Endothelial cell of umbilical vein (primary cell): ENCODE results near the gene CANT1. TPM values are rescaled to one million over a fixed set of nuclear protein-coding genes. Genes with fewer than 3 reads are reported as not detected.

ENCODE experiments used
- BruUV-seq: library from RNA; stranded (reverse); fragments of 400-500 nt; replicated peaks from 2 replicates; lab custom pipeline; 2021; lab: Mats Ljungman, UMichigan
- CTCF ChIA-PET: fragments of 300-600, 350-600 bp; sonication (Branson Sonifier 250); formaldehyde crosslinking; loops from one replicate; lab custom pipeline; 2021; ENCODE audit warnings: antibody characterized with exemption, inconsistent platforms; lab: Charles Lee
- POLR2A ChIA-PET: fragments of 300-600, 350-600 bp; sonication (Branson Sonifier 250); formaldehyde crosslinking; loops from one replicate; lab custom pipeline; 2021; ENCODE audit warnings: antibody characterized with exemption, inconsistent platforms; lab: Charles Lee
- DNase-seq: peaks from one replicate; pipeline ENCODE4 v3.0.0-alpha.2; 2011; ENCODE audit warnings: low read depth, low spot score
- FAIRE-seq: peaks from 2 replicates; lab custom pipeline; 2011; peaks lifted over from hg19 to GRCh38; lab: Jason Lieb, UNC
- H2AFZ ChIP-seq: 2 replicates; pipeline ENCODE4 v1.6.0; 2012; ENCODE audit warnings: low read depth, low read length, control low read depth, inconsistent platforms
- H3K27ac ChIP-seq: 2 replicates; pipeline ENCODE4 v1.5.1; 2011; ENCODE audit warnings: low read depth, mild to moderate bottlenecking, control low read depth, low read length, moderate library complexity; ENCODE audit not compliant: insufficient read depth
- H3K27me3 ChIP-seq, 2 experiments: 2 replicates each; pipeline versions ENCODE4 v1.6.0 to v1.6.1; 2011; ENCODE audit warnings: low read length in 2 of 2, mixed read lengths in 1 of 2; ENCODE audit not compliant: control insufficient read depth in 2 of 2, insufficient read depth in 2 of 2
- H3K36me3 ChIP-seq, 2 experiments: 2 replicates in 1 of 2; 3 replicates in 1 of 2; pipeline ENCODE4 v1.5.1; 2011; ENCODE audit warnings: low read length in 2 of 2, mild to moderate bottlenecking in 1 of 2, moderate library complexity in 1 of 2; ENCODE audit not compliant: control insufficient read depth in 2 of 2, insufficient read depth in 2 of 2; ENCODE audit errors: extremely low read depth in 1 of 2
- H3K4me1 ChIP-seq: 3 replicates; pipeline ENCODE4 v1.5.1; 2011; ENCODE audit warnings: mild to moderate bottlenecking, low read length; ENCODE audit not compliant: control insufficient read depth, insufficient read depth; ENCODE audit errors: extremely low read depth
- H3K4me2 ChIP-seq: 2 replicates; pipeline ENCODE4 v1.6.1; 2011; ENCODE audit warnings: low read length, control low read depth, mixed read lengths; ENCODE audit not compliant: insufficient read depth
- H3K4me3 ChIP-seq, 3 experiments: fragments of 200-600 bp in 1 of 3; sonication (generic), shearing (Covaris generic) in 1 of 3; replicated peaks in 1 of 3; 2 replicates each; pipeline ENCODE4 v1.5.1; 2011 to 2016; ENCODE audit warnings: control low read depth in 3 of 3, low read length in 3 of 3, mild to moderate bottlenecking in 2 of 3, inconsistent platforms in 1 of 3, low read depth in 1 of 3, moderate library complexity in 1 of 3; ENCODE audit not compliant: insufficient read depth in 1 of 3
- H3K79me2 ChIP-seq: 2 replicates; pipeline ENCODE4 v1.6.0; 2012; ENCODE audit warnings: low read length, inconsistent platforms; ENCODE audit not compliant: control insufficient read depth, insufficient read depth
- H3K9ac ChIP-seq: replicated peaks from 2 replicates; pipeline ENCODE3; 2011; ENCODE audit warnings: low read length, control low read depth; ENCODE audit not compliant: insufficient read depth; ENCODE audit errors: extremely low read depth
- H3K9me1 ChIP-seq: replicated peaks from 3 replicates; pipeline ENCODE4 v1.6.0; 2011; ENCODE audit warnings: mild to moderate bottlenecking, low read length; ENCODE audit not compliant: control insufficient read depth, insufficient read depth; ENCODE audit errors: extremely low read depth
- H3K9me3 ChIP-seq: replicated peaks from 2 replicates; pipeline ENCODE4 v1.5.1; 2012; ENCODE audit warnings: low read length, inconsistent platforms; ENCODE audit not compliant: control insufficient read depth, insufficient read depth
- H4K20me1 ChIP-seq: replicated peaks from 2 replicates; pipeline ENCODE3; 2011; ENCODE audit warnings: mild to moderate bottlenecking, low read length; ENCODE audit not compliant: control insufficient read depth, insufficient read depth; ENCODE audit errors: extremely low read depth
- CTCF ChIP-seq, 2 donors: IDR thresholded peaks; 1 replicate in 1 of 2; 2 replicates in 1 of 2; pipeline ENCODE4 v1.5.1; 2011; ENCODE audit warnings: low read length in 2 of 2, mild to moderate bottlenecking in 2 of 2, moderate library complexity in 2 of 2, control low read depth in 1 of 2, inconsistent platforms in 1 of 2, low read depth in 1 of 2; ENCODE audit not compliant: insufficient read depth in 1 of 2; ENCODE audit errors: extremely low read depth in 1 of 2
- EZH2 ChIP-seq: IDR thresholded peaks from 2 replicates; pipeline ENCODE4 v1.6.1; 2012; ENCODE audit warnings: borderline replicate concordance, low read depth, mild to moderate bottlenecking, moderate library complexity, low read length, inconsistent platforms; ENCODE audit not compliant: severe bottlenecking
- FOS ChIP-seq: IDR thresholded peaks from 2 replicates; pipeline ENCODE4 v1.6.1; 2011; ENCODE audit warnings: mild to moderate bottlenecking, low read length, moderate library complexity, borderline replicate concordance; ENCODE audit not compliant: insufficient read depth
- GATA2 ChIP-seq: IDR thresholded peaks from 2 replicates; pipeline ENCODE4 v1.7.0; 2011; ENCODE audit warnings: low read depth, mild to moderate bottlenecking, moderate library complexity, mixed read lengths, low read length; ENCODE audit not compliant: insufficient read length, insufficient read depth
- JUN ChIP-seq: IDR thresholded peaks from 2 replicates; pipeline ENCODE4 v1.6.1; 2011; ENCODE audit warnings: borderline replicate concordance, low read depth; ENCODE audit not compliant: insufficient read length, insufficient read depth
- MAX ChIP-seq: IDR thresholded peaks from 2 replicates; pipeline ENCODE4 v1.6.1; 2011; ENCODE audit not compliant: insufficient read depth, insufficient read length
- MYC ChIP-seq: IDR thresholded peaks from one replicate; pipeline ENCODE4 v1.6.1; 2011; ENCODE audit warnings: mild to moderate bottlenecking, low read depth, low read length
- POLR2A ChIP-seq: IDR thresholded peaks from 2 replicates; pipeline ENCODE4 v1.6.1; 2012; ENCODE audit warnings: low read depth, mild to moderate bottlenecking, control low read depth, low read length
- POLR2AphosphoS5 ChIP-seq: IDR thresholded peaks from 2 replicates; pipeline ENCODE4 v1.6.1; 2012; ENCODE audit warnings: low read depth, mild to moderate bottlenecking, control low read depth, low read length, moderate library complexity; ENCODE audit not compliant: insufficient read depth
- dilution Hi-C: fragments of 300-500 bp; cut with MboI; formaldehyde crosslinking; loops from one replicate; pipeline ENCODE4 v1.15.0; 2019; ENCODE audit warnings: low sequenced_read_pairs; ENCODE audit not compliant: extremely low pct_ligation_motif_present
- intact Hi-C: fragments of 100-400 bp; cut with micrococcal nuclease; formaldehyde crosslinking; loops from one replicate; pipeline ENCODE4 v1.10.0; 2022
- polyA plus RNA-seq, 4 experiments: library from polyadenylated mRNA; depleted of rRNA in 3 of 4; stranded (reverse) in 3 of 4; unstranded in 1 of 4; fragments of >200 nt; gene quantifications; 2 replicates each; pipeline versions ENCODE4 v1.2.1 to v1.2.3, GENCODE V29; 2011 to 2012; ENCODE audit warnings: missing spikeins in 1 of 4
- total RNA-seq: library from RNA; stranded (reverse); gene quantifications from 2 replicates; pipeline ENCODE4 v1.2.3, GENCODE V29; 2021

The CANT1 gene
- total and polyA plus RNA-seq, 2 donors (not counting 3 experiments of a cell fraction or from before 2014, with no cell fraction given), result 85.0 to 93.6 TPM

- Histone ChIP-seq H3K4me1 (peaks cover 6% of the 10 kb centered on the region), H3K9me3 (no peaks in the 10 kb centered on the region), H3K27me3 (no peaks in the 10 kb centered on the region), H4K20me1 (no peaks in the 10 kb centered on the region), H2AFZ (no peak overlapping the region), H3K4me2 (no peak overlapping the region), H3K9me1 (no peaks in the 10 kb centered on the region), H3K4me3 (no peak overlapping the region), H3K27ac (no peak overlapping the region), H3K36me3 (peaks cover 9 to 39% of the 10 kb centered on the region in 2 experiments), H3K9ac (no peak overlapping the region), H3K79me2 (peaks cover 65% of the 10 kb centered on the region)
- no peak for DNase-seq
- ChIA-PET POLR2A (no interaction called here), CTCF (no interaction called here)
- intact Hi-C loops, result no loop called here
- dilution Hi-C loops, result no loop called here
- no TSS peak for BruUV-seq
- no peak for FAIRE-seq
- TF ChIP-seq EZH2 (no peak), JUN (no peak), FOS (no peak), POLR2A (no peak), POLR2AphosphoS5 (no peak), MYC (no peak), GATA2 (no peak), MAX (no peak), CTCF (IDR thresholded peaks at IDR 0.05; ENCODE audit: extremely low read depth in 1 of 2, insufficient read depth in 1 of 2, low read depth in 1 of 2, low read length in 2 of 2) (no peak)
Observed at GRCh38 chr17:78998311-78999055, 11.1 kb downstream of the CANT1 start.
